Sciatic nerve (tissue), 2 donors: ENCODE measurements around the gene NRARP. TPM values are rescaled to one million over a fixed set of nuclear protein-coding genes. Genes with fewer than 3 reads are reported as not detected.
A peak's percentile ranks its signal among the peaks of the same experiment; 100 is the strongest.

ENCODE experiments used
- ATAC-seq: fragments of 200-7000 bp; cut with Tn5 transposase; one replicate; pipeline ENCODE4 v1.9.1; 2020; ENCODE audit warnings: mild to moderate bottlenecking, moderate library complexity
- DNase-seq: peaks from one replicate; pipeline ENCODE4 v3.0.0-alpha.2; 2020; ENCODE audit warnings: low spot score
- intact Hi-C: fragments of 100-400 bp; cut with DNase I; formaldehyde crosslinking; loops from one replicate; pipeline ENCODE4 v1.14.2; 2022
- total RNA-seq: library from RNA; stranded (reverse); fragmentation: NEBNext Ultra II Directional; extraction: Animal tissue kit (Norgen Biotek cat#: 25700); gene quantifications from one replicate; pipeline ENCODE4 v1.2.1, GENCODE V29; 2021
- donor health status: DM: no; HTN: no; CAD: no.
- donor health status: DM: no; HTN: no; CAD: no.

NRARP gene
- total RNA-seq, 1 donor from 2014 or later: 18.5 TPM

GRCh38 chr9:137325124-137325523 lies 23.1 kb upstream of the NRARP start:
- intact Hi-C loops: no loop called here

GRCh38 chr9:137323531-137324331 lies 21.7 kb upstream of the NRARP start:
- DNase-seq (no peak), ATAC-seq (no peak)
- intact Hi-C loops: no loop called here

More at GRCh38 chr9:137325124-137325523, 23.1 kb upstream of the NRARP start:
- no peak for DNase-seq
- no peak for ATAC-seq

DNA sequence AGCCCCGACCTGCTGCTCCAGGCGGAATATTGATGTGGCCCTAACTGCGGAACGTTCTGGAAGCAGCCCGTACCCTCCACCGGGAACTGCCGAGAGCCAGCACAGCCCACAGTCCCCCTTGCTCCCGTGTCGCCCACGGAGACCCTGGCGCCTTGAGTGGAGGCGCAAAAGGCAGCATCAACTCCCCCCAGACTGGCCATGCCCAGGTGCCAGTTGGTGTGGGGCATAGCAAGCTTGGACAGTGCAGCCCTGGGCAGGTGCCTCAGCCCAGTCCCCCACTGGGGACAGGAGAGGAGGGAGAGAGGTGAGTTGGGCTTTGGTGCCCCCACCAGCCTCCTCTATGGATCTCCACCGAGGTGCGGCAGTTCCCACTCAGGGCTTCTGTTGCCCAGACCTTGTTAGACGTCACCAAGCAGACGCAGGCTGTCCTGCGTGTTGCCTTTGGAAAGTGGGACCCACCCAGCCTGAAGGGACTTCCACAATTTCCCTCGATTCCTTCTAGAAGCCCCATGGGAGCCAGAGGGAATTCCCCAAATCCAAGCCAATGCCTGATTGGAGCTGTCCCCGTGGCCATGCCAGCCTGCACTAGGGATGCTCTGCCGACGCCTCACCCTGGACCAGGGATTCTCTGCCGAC lies 19.8 kb upstream of the NRARP start:
- no peak for ATAC-seq
- no peak for DNase-seq
- intact Hi-C loops: no loop called here

- ATAC-seq: no peak
- no peak for DNase-seq
Measured at GRCh38 chr9:137320555-137321384, 18.7 kb upstream of the NRARP start.

GRCh38 chr9:137319739-137320551 lies 17.9 kb upstream of the NRARP start:
- intact Hi-C loops: no loop called here
- DNase-seq (no peak), ATAC-seq (no peak)

More at GRCh38 chr9:137320555-137321384, 18.7 kb upstream of the NRARP start:
- intact Hi-C loops: no loop called here

DNA sequence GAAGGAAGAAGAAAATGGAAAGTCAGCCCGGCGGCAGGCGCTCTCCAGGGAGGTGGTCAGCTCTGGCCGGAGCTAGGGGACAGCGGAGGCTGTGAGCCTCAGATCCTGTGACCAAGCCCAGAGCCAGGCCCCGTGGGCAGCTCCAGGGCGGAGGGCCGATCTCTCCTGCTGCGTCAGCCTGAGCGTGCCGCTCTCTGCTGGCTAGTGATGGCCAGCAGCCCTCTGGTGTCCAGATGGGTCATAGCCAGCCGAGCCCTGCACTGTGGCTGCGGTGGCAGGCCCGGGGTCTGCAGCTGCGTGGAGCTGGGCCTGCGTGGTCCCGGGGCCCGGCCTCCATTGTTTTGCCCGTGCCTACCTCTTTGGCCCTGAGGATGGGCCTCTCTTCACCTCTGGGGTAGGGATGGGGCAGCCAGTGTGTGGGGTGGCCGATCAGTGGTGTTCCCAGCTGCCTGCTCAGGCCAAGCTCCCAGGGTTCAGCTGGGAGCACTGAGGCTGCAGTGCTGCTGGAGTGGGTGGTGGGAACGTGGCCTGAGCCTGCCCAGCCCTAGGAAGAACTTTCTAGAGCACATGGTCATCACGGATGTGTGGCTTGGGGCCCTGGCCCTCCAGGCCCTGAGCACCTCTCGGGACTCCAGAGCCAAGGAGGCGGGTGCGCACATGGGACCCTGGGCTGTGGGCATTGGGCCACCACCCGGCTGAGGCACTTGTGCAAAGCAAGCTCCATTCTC lies 17.1 kb upstream of the NRARP start:
- peak; percentile 66 for ATAC-seq
- intact Hi-C loops: no loop called here
- DNase-seq: peak; percentile 68

DNA sequence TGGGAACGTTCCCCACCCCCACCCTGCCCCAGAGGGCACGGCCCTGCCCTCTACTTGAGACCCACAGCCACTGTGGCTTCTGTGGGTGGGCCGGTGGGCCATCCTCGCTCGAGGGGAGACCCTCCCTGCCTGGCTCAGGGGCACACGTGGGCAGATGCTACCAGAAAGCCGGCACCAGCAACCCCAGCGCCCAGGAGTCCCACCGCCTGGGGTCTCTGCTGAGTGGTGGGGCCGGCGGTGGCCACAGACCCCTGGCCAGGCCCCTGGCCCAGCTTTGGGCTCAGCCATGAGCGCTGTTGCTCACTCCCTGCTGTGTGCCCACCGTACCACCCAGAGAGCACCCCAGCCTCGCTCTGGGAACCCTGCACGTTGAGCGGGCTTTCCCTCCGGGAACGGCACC lies 16.5 kb upstream of the NRARP start:
- DNase-seq (no peak), ATAC-seq (peak; percentile 5)
- intact Hi-C loops: no loop called here

GRCh38 chr9:137317718-137318511 lies 15.8 kb upstream of the NRARP start:
- ATAC-seq (no peak), DNase-seq (no peak)
- intact Hi-C loops: no loop called here

DNA sequence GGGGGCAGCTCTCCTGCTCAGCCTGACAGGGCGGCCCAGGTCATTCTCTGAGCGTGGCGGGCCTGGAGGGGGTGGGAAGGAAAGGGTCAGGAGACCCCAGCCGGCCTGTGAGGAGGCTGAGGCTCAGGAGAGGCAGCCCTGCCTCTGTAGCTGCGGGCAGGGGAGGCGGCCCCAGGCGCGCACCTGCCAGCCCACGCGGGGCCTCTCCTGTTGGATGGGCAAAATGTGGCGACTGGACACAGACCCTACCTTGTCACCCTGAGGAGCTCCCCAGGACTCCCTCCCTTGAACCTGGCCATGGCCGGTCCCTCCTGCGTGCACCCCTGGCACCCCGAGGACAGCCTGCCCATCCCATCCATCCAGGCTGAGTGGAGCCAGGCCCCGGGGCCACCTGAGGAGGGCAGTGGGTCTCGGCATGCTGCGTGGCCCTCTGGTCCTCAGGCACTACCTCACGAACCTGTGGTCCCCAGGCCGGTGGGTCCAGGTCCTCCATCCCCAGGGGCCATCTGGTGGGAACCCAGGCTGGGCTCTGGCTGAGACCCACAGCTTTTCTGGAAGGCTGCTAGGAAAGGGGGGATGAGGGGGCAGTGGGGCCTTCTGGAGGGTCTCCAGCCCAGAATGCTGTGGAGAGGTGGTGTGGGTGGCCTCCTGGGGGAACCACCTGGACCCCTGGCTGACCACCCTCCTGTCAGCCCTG lies 15.1 kb upstream of the NRARP start:
- no peak for ATAC-seq
- DNase-seq: no peak
- intact Hi-C loops: no loop called here

GRCh38 chr9:137316012-137316981 lies 14.2 kb upstream of the NRARP start:
- DNase-seq (peak; percentile 63), ATAC-seq (no peak)
- intact Hi-C loops: no loop called here

DNA sequence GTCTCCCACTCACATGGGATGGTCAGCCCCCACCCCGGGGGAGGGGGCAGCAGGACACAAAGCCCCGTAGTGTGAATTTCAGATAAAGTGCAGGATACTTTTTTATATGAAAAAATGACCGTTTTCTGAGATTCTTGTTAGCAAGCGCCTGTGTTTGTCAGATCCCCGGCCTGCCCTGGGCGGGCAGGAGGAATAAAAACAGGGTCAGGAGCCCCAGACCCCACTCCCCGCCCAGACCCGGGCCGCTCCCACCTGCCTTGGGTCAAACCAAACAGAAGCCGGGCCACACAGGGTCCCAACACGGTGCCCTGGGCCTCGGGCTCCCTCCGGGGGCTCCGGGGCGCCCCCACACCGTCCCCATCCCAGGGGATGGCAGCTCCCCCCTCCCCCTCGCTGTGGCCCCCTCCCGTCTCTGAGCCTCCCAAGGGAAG lies 13.5 kb upstream of the NRARP start:
- no peak for DNase-seq

DNA sequence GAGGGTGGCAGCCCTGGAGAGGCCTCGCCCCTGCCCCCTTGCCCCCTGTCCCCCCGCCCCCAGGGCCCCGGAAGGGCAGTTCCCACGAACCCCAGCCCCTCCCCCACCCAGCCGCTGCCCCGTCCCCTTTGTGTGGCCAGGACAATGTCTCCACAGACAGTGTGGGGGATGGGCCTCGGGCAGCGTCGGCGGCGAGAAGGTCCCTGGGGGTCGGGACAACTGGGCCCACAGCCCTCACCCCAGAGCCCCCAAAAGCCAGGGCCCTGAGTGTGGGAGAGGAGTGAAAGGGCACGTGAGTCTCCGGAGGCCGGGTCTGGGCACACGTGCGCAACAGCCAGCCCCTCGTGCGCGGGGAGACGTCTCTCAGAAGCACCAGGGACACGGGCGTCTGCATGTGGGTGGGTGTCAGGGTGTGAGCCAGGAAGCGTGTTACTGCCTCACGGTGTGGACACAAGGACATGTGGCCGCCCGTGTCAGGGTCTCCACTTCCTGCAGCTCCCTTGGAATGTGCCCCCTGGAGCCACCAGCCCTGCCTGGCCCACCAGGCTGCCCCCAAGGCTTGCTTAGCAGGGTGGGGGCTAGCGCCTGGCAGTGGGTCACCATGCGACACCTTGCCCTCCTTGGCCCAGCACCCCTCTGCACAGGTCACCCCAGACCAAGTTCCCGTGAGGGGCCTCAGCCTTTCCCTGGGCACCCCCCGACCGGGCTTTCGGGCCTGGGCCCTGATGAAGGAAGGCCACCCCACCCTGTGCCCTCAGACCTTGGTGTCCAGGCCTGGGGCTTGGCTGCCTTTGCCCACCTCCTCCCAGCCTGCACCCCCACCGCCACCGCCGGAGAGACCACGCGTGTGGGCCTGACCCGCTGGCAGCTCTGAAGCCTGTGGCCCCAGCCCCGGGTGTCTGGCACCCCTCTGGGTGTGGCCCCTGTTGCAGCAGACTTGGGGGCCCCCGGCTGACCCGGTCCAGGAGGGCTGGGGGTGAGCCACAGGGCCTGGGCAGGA lies 12.8 kb upstream of the NRARP start:
- intact Hi-C loops: no loop called here
- ATAC-seq (no peak), DNase-seq (no peak)

More for the DNA sequence above, 13.5 kb upstream of the NRARP start:
- intact Hi-C loops: no loop called here
- ATAC-seq: no peak

DNA sequence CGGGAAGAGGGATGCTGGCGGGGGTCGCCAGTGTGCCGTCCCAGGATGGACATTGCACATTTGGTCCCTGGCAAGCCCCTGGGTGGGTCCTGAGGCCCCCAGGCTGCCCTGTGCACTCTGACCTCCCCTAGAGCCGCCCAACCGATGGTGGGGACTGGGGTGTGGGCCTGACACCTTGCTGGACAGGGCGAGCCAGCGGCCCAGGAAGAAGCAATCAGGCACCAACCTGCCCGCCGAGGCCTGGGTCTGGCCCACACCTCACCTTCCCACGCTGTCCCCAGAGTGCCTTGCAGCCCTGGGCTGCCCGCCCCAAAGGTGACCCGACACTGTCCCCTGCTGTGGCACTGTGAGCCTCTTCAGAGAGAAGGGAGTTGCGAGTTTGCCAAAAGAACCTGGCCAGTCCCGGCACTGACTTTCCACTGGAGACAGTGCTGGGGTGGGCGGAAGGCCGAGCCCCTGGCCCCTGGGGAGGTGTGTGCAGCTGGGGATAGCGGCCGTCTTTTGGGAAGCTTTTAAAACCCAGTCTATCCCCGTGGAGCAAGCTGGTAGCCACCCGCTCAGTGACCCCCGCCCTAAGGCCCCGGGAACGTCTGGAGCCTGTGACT lies 12.0 kb upstream of the NRARP start:
- DNase-seq (no peak), ATAC-seq (no peak)
- intact Hi-C loops: no loop called here

- DNase-seq: no peak
- intact Hi-C loops: no loop called here
- ATAC-seq: no peak
Measured at GRCh38 chr9:137313326-137313936, 11.4 kb upstream of the NRARP start.
